Suprapubic skin (tissue), 4 donors: ENCODE data around the gene LSM4. TPM values are rescaled to one million over a fixed set of nuclear protein-coding genes. Genes with fewer than 3 reads are reported as not detected.

Source experiments
- DNase-seq, 2 donors: peaks; one replicate each; pipeline ENCODE4 v3.0.0-alpha.2; 2019; ENCODE audit warnings: low spot score in 2 of 2
- H3K27ac ChIP-seq: fragments of 200-600 bp; sonication (generic); one replicate; pipeline ENCODE4 v1.5.1; 2019
- H3K27me3 ChIP-seq: fragments of 200-600 bp; sonication (generic); one replicate; pipeline ENCODE4 v1.5.1; 2019
- H3K36me3 ChIP-seq: fragments of 200-600 bp; sonication (generic); one replicate; pipeline ENCODE4 v1.5.1; 2019
- H3K4me1 ChIP-seq: fragments of 200-600 bp; sonication (generic); one replicate; pipeline ENCODE4 v1.5.1; 2019
- H3K4me3 ChIP-seq: fragments of 200-600 bp; sonication (generic); one replicate; pipeline ENCODE4 v1.5.1; 2019; ENCODE audit warnings: mild to moderate bottlenecking
- H3K9me3 ChIP-seq: fragments of 200-600 bp; sonication (generic); one replicate; pipeline ENCODE4 v1.5.1; 2019
- EP300 ChIP-seq: sonication (generic); formaldehyde crosslinking; IDR thresholded peaks from one replicate; pipeline ENCODE4 v1.6.1; 2017; ENCODE audit warnings: antibody characterized with exemption
- POLR2A ChIP-seq, 2 donors: fragments of 450-650 bp; IDR thresholded peaks; one replicate each; pipeline ENCODE4 v1.6.1; 2017; ENCODE audit warnings: antibody characterized with exemption in 2 of 2, mild to moderate bottlenecking in 2 of 2, moderate library complexity in 2 of 2
- POLR2AphosphoS5 ChIP-seq, 3 donors: sonication (generic); formaldehyde crosslinking; IDR thresholded peaks; one replicate each; pipeline ENCODE4 v1.6.1; 2017; ENCODE audit warnings: antibody characterized with exemption in 3 of 3
- WGBS: methylation state at CpG from one replicate; pipeline ENCODE4 v1.1.5; 2018; 5-methylcytosine and 5-hydroxymethylcytosine counted together
- total RNA-seq, 4 donors: library from RNA; depleted of rRNA; stranded (reverse); fragments of >200 nt; gene quantifications; one replicate each; pipeline ENCODE4 v1.1.0, GENCODE V29; 2016
- TF ChIP-seq, protein P1 (sequence below), 2 donors: fragments of 200-600 bp in 1 of 2; fragments of 450-650 bp in 1 of 2; sonication (generic) in 1 of 2; IDR thresholded peaks; one replicate each; pipeline ENCODE4 v1.5.1; 2016 to 2019; ENCODE audit warnings: antibody characterized with exemption in 2 of 2, mild to moderate bottlenecking in 1 of 2, moderate library complexity in 1 of 2

Gene LSM4
- total RNA-seq, 4 donors from 2014 or later: 53.1 to 115 (median 103) TPM

GRCh38 chr19:18310966-18311365 is 11.9 kb downstream of the LSM4 start:
- H3K9me3 ChIP-seq: no peaks in the 10 kb centered on the region
- no peak overlapping the region for H3K4me3 ChIP-seq
- TF ChIP-seq POLR2AphosphoS5 (IDR thresholded peaks at IDR 0.05) (no peak), EP300 (no peak), POLR2A (IDR thresholded peaks at IDR 0.05) (no peak)
- TF ChIP-seq, protein P1, sequence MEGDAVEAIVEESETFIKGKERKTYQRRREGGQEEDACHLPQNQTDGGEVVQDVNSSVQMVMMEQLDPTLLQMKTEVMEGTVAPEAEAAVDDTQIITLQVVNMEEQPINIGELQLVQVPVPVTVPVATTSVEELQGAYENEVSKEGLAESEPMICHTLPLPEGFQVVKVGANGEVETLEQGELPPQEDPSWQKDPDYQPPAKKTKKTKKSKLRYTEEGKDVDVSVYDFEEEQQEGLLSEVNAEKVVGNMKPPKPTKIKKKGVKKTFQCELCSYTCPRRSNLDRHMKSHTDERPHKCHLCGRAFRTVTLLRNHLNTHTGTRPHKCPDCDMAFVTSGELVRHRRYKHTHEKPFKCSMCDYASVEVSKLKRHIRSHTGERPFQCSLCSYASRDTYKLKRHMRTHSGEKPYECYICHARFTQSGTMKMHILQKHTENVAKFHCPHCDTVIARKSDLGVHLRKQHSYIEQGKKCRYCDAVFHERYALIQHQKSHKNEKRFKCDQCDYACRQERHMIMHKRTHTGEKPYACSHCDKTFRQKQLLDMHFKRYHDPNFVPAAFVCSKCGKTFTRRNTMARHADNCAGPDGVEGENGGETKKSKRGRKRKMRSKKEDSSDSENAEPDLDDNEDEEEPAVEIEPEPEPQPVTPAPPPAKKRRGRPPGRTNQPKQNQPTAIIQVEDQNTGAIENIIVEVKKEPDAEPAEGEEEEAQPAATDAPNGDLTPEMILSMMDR (IDR thresholded peaks at IDR 0.05): no peak
- peaks cover 22% of the 10 kb centered on the region for H3K4me1 ChIP-seq
- DNase-seq: no peak
- H3K27me3 ChIP-seq: no peaks in the 10 kb centered on the region
- H3K27ac ChIP-seq: no peak overlapping the region
- 100% methylated on average over 1 of the region's 13 CpGs for WGBS
- H3K36me3 ChIP-seq: peaks cover 41% of the 10 kb centered on the region

GRCh38 chr19:18310118-18310909 is 12.6 kb downstream of the LSM4 start:
- no peaks in the 10 kb centered on the region for H3K27me3 ChIP-seq
- H3K9me3 ChIP-seq: no peaks in the 10 kb centered on the region
- H3K36me3 ChIP-seq: peaks cover 41% of the 10 kb centered on the region
- no peak for DNase-seq
- H3K4me1 ChIP-seq: peaks cover 27% of the 10 kb centered on the region
- no peak overlapping the region for H3K4me3 ChIP-seq
- TF ChIP-seq EP300 (no peak), POLR2A (IDR thresholded peaks at IDR 0.05) (no peak), POLR2AphosphoS5 (IDR thresholded peaks at IDR 0.05) (no peak)
- TF ChIP-seq, protein P1 (IDR thresholded peaks at IDR 0.05): no peak
- WGBS: 79% methylated on average over 18 of the region's 23 CpGs
- no peak overlapping the region for H3K27ac ChIP-seq

DNA sequence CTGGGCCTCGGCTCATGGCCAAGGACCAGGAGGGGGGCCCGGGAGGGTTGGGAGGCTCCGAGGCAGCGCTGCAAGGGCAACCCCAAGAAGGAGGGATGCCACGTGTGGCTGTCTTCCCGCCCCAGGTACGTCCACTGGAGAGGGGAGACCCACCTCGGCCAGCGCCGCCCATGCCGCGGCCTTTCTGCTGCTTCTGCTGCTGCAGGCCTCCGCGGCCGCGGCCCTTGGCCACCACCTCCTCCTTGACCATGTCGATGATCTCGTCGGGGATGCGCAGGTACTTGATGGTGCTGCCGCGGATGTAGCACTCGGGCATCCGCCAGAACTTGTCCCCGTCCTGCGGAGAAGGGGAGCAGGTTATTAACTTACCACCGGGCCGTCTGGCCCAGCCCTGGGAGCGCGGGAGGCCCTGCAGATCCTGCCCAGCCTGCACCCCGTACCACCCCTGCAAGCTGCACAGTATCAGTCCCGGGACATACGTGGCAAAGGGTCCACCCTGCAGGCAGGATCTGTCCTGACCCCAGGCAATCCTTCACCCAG is 13.3 kb downstream of the LSM4 start:
- Histone ChIP-seq H3K4me3 (no peak overlapping the region), H3K27me3 (no peaks in the 10 kb centered on the region), H3K9me3 (no peaks in the 10 kb centered on the region), H3K4me1 (peaks cover 34% of the 10 kb centered on the region), H3K27ac (no peak overlapping the region), H3K36me3 (peaks cover 41% of the 10 kb centered on the region)
- no peak for DNase-seq
- WGBS: 86% methylated on average over 33 of the region's 33 CpGs
- TF ChIP-seq POLR2A (IDR thresholded peaks at IDR 0.05) (no peak), POLR2AphosphoS5 (IDR thresholded peaks at IDR 0.05) (no peak), EP300 (no peak)
- TF ChIP-seq, protein P1 (IDR thresholded peaks at IDR 0.05): no peak

DNA sequence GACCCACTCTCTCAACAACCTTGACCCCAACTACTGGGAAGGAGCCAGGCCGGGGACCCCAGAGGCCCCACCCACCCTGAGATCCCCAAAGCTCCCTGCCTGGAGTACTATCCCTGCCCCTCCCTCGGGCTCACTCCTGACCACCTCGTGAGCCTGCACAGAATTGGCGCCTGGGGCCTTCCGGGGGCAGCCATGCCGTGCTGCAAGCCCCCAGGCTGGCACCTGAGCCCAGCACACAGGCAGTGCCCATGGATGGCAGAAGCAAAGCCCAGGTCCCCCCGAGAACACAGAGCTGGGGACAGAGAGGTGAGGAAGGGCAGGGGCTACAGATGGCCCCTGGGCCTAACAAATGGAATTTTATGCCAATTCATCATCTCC is 13.9 kb downstream of the LSM4 start:
- no peaks in the 10 kb centered on the region for H3K9me3 ChIP-seq
- DNase-seq: no peak
- H3K27me3 ChIP-seq: no peaks in the 10 kb centered on the region
- no peak overlapping the region for H3K27ac ChIP-seq
- no peak for TF ChIP-seq EP300
- no peak for TF ChIP-seq POLR2AphosphoS5 (IDR thresholded peaks at IDR 0.05)
- no peak for TF ChIP-seq POLR2A (IDR thresholded peaks at IDR 0.05)
- TF ChIP-seq, protein P1 (IDR thresholded peaks at IDR 0.05): no peak
- no peak overlapping the region for H3K4me3 ChIP-seq
- peaks cover 40% of the 10 kb centered on the region for H3K4me1 ChIP-seq
- 100% methylated on average over 2 of the region's 7 CpGs for WGBS
- H3K36me3 ChIP-seq: peaks cover 40% of the 10 kb centered on the region
